Hepatocyte (in vitro differentiated cells): Measurements from ENCODE around the gene BTRC. TPM values are rescaled to one million over a fixed set of nuclear protein-coding genes. Genes with fewer than 3 reads are reported as not detected.

Source experiments
- DNase-seq: peaks from one replicate; pipeline ENCODE4 v3.0.0-alpha.2; 2016; ENCODE audit warnings: low spot score
- H2AFZ ChIP-seq: fragments of 200-600 bp; sonication (generic); 2 replicates; pipeline ENCODE4 v1.6.0; 2016; ENCODE audit warnings: antibody characterized with exemption, mild to moderate bottlenecking
- H3K27ac ChIP-seq: fragments of 200-600 bp; sonication (generic); 2 replicates; pipeline ENCODE4 v1.5.1; 2016; ENCODE audit warnings: mild to moderate bottlenecking
- H3K27me3 ChIP-seq: fragments of 200-600 bp; sonication (generic); 2 replicates; pipeline ENCODE4 v1.6.1; 2016
- H3K36me3 ChIP-seq: fragments of 200-600 bp; sonication (generic); replicated peaks from 2 replicates; pipeline ENCODE4 v1.5.1; 2016; ENCODE audit warnings: low read depth; ENCODE audit not compliant: insufficient read depth
- H3K4me1 ChIP-seq: fragments of 200-600 bp; sonication (generic); 2 replicates; pipeline ENCODE4 v1.5.1; 2016; ENCODE audit warnings: mild to moderate bottlenecking, moderate library complexity; ENCODE audit not compliant: insufficient read depth
- H3K4me2 ChIP-seq: fragments of 200-600 bp; sonication (generic); 2 replicates; pipeline ENCODE4 v1.6.0; 2016
- H3K4me3 ChIP-seq: fragments of 200-600 bp; sonication (generic); 2 replicates; pipeline ENCODE4 v1.5.1; 2016; ENCODE audit warnings: mild to moderate bottlenecking
- H3K79me2 ChIP-seq: fragments of 200-600 bp; sonication (generic); 2 replicates; pipeline ENCODE4 v1.6.0; 2017; ENCODE audit warnings: mild to moderate bottlenecking
- H3K9me2 ChIP-seq: fragments of 200-600 bp; sonication (generic); replicated peaks from 2 replicates; pipeline ENCODE4 v1.6.0; 2017; ENCODE audit warnings: mild to moderate bottlenecking; ENCODE audit not compliant: insufficient read depth
- H3K9me3 ChIP-seq: fragments of 200-600 bp; sonication (generic); 2 replicates; pipeline ENCODE4 v1.5.1; 2016; ENCODE audit warnings: low read depth, mild to moderate bottlenecking
- H4K20me1 ChIP-seq: fragments of 200-600 bp; sonication (generic); 2 replicates; pipeline ENCODE4 v1.6.0; 2016; ENCODE audit warnings: mild to moderate bottlenecking; ENCODE audit not compliant: insufficient read depth, poor library complexity, severe bottlenecking
- EZH2 ChIP-seq: fragments of 200-600 bp; sonication (generic); IDR thresholded peaks from 2 replicates; pipeline ENCODE4 v1.6.1; 2016; ENCODE audit warnings: antibody characterized with exemption, mild to moderate bottlenecking, borderline replicate concordance
- EZH2phosphoT487 ChIP-seq: fragments of 200-600 bp; sonication (generic); IDR thresholded peaks from one replicate; pipeline ENCODE4 v1.6.1; 2018; ENCODE audit warnings: antibody characterized with exemption, mild to moderate bottlenecking, low read depth, moderate library complexity; ENCODE audit not compliant: unreplicated experiment, severe bottlenecking
- WGBS: methylation state at CpG from one replicate; pipeline ENCODE4 v1.1.6; 2016; ENCODE audit warnings: low lambda C conversion rate; ENCODE audit errors: missing lambda C conversion rate; 5-methylcytosine and 5-hydroxymethylcytosine counted together
- polyA plus RNA-seq: library from polyadenylated mRNA; unstranded; fragments of >200 nt; fragmentation: Nextera tagmentation; extraction: Ambion mirVana; gene quantifications from 2 replicates; pipeline ENCODE4 v1.2.1, GENCODE V29; 2016
- total RNA-seq: library from RNA; depleted of rRNA; stranded (reverse); fragments of >200 nt; gene quantifications from 2 replicates; pipeline ENCODE4 v1.2.3, GENCODE V29; 2014
- TF ChIP-seq, protein P1 (sequence below): fragments of 200-600 bp; sonication (generic); IDR thresholded peaks from 2 replicates; pipeline ENCODE4 v1.5.1; 2016; ENCODE audit warnings: antibody characterized with exemption, mild to moderate bottlenecking; ENCODE audit not compliant: poor library complexity

Gene BTRC
- total and polyA plus RNA-seq, 2 experiments from 2014 or later: 14.5 to 24.3 TPM

DNA sequence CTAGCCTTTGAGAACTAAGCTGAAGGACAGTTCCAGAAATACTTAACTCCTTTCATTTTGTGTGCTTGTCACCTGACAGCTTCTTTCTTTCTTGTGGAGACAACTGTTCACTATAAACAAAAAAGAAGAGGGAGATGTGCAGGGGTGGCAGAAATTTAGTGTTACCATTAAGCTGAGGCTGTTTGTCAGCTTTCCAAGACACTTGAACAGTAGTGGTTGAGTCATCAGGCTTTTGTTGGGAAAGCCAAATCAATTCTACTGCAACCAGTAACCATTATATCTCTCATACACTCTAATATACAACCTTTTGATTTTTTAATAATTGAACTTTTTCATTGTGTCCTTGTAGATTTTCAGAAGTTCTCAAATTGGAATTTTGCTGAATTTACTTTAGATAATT is 158.8 kb downstream of the BTRC start:
- H3K79me2 ChIP-seq: no peaks in the 10 kb centered on the region
- no peak overlapping the region for H2AFZ ChIP-seq
- peaks cover 5% of the 10 kb centered on the region for H3K9me3 ChIP-seq
- no peaks in the 10 kb centered on the region for H3K9me2 ChIP-seq
- H3K27ac ChIP-seq: no peak overlapping the region
- H3K4me3 ChIP-seq: no peak overlapping the region
- no peak for TF ChIP-seq EZH2
- TF ChIP-seq EZH2phosphoT487: no peak
- TF ChIP-seq, protein P1, sequence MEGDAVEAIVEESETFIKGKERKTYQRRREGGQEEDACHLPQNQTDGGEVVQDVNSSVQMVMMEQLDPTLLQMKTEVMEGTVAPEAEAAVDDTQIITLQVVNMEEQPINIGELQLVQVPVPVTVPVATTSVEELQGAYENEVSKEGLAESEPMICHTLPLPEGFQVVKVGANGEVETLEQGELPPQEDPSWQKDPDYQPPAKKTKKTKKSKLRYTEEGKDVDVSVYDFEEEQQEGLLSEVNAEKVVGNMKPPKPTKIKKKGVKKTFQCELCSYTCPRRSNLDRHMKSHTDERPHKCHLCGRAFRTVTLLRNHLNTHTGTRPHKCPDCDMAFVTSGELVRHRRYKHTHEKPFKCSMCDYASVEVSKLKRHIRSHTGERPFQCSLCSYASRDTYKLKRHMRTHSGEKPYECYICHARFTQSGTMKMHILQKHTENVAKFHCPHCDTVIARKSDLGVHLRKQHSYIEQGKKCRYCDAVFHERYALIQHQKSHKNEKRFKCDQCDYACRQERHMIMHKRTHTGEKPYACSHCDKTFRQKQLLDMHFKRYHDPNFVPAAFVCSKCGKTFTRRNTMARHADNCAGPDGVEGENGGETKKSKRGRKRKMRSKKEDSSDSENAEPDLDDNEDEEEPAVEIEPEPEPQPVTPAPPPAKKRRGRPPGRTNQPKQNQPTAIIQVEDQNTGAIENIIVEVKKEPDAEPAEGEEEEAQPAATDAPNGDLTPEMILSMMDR: no peak
- H3K27me3 ChIP-seq: no peaks in the 10 kb centered on the region
- no peaks in the 10 kb centered on the region for H3K4me1 ChIP-seq
- H3K36me3 ChIP-seq: no peaks in the 10 kb centered on the region
- no peak for DNase-seq
- H4K20me1 ChIP-seq: no peaks in the 10 kb centered on the region
- no peak overlapping the region for H3K4me2 ChIP-seq

DNA sequence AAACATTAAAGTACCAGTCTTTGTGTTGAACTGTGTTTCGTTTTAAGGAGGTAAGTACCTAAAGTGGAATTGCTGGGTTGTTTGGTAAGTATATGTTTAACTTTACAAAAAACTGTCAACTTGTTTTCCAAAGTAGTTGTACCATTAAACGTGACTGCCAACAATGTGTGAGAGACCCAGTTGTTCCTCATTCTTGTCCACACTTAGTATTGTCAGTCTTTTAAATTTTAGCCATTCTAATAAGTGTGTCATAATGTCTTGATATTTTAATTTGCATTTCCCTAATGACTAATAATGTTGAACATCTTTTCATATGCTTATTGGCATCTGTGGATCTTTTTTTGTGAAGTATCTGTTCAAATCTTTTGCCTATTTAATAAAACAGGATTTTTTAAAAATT is 159.8 kb downstream of the BTRC start:
- no peaks in the 10 kb centered on the region for H3K27me3 ChIP-seq
- no peak overlapping the region for H3K4me2 ChIP-seq
- no peaks in the 10 kb centered on the region for H4K20me1 ChIP-seq
- TF ChIP-seq EZH2phosphoT487 (no peak), EZH2 (no peak)
- TF ChIP-seq, protein P1: no peak
- H3K79me2 ChIP-seq: no peaks in the 10 kb centered on the region
- 95% methylated on average over 2 of the region's 2 CpGs for WGBS
- no peak overlapping the region for H2AFZ ChIP-seq
- H3K4me3 ChIP-seq: no peak overlapping the region
- no peaks in the 10 kb centered on the region for H3K9me2 ChIP-seq
- H3K9me3 ChIP-seq: peaks cover 5% of the 10 kb centered on the region
- H3K36me3 ChIP-seq: no peaks in the 10 kb centered on the region
- no peaks in the 10 kb centered on the region for H3K4me1 ChIP-seq
- no peak for DNase-seq
- H3K27ac ChIP-seq: no peak overlapping the region

DNA sequence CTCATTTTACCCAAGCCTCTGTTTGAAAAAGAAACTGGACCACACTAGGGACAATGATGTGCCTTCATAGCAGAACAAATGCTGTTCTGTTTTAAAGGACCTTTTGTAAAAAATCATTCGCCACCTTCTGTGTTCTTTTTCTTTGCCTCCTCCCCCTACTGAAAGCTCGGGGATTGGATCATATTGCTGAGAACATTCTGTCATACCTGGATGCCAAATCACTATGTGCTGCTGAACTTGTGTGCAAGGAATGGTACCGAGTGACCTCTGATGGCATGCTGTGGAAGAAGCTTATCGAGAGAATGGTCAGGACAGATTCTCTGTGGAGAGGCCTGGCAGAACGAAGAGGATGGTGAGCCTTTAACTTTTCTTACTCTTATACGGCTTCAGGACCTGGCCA is 171.9 kb downstream of the BTRC start:
- WGBS: 96% methylated on average over 6 of the region's 6 CpGs

More for the DNA sequence above, 171.9 kb downstream of the BTRC start:
- Histone ChIP-seq H3K4me1 (peaks cover 3% of the 10 kb centered on the region), H3K36me3 (no peaks in the 10 kb centered on the region), H3K4me2 (no peak overlapping the region), H3K4me3 (no peak overlapping the region), H3K27me3 (no peaks in the 10 kb centered on the region), H3K9me3 (no peaks in the 10 kb centered on the region), H3K79me2 (peaks cover 4% of the 10 kb centered on the region), H2AFZ (no peak overlapping the region), H3K27ac (no peak overlapping the region), H4K20me1 (no peaks in the 10 kb centered on the region), H3K9me2 (no peaks in the 10 kb centered on the region)
- TF ChIP-seq EZH2: no peak
- TF ChIP-seq, protein P1: no peak
- no peak for DNase-seq
